ENCODE data around the gene STXBP1. TPM values are rescaled to one million over a fixed set of nuclear protein-coding genes. Genes with fewer than 3 reads are reported as not detected.

The STXBP1 gene
- total and polyA plus RNA-seq, 2 of the 8 experiments (the other 6 are each of a cell fraction or from before 2014, with no cell fraction given), result 11.5 to 60.9 TPM

DNA sequence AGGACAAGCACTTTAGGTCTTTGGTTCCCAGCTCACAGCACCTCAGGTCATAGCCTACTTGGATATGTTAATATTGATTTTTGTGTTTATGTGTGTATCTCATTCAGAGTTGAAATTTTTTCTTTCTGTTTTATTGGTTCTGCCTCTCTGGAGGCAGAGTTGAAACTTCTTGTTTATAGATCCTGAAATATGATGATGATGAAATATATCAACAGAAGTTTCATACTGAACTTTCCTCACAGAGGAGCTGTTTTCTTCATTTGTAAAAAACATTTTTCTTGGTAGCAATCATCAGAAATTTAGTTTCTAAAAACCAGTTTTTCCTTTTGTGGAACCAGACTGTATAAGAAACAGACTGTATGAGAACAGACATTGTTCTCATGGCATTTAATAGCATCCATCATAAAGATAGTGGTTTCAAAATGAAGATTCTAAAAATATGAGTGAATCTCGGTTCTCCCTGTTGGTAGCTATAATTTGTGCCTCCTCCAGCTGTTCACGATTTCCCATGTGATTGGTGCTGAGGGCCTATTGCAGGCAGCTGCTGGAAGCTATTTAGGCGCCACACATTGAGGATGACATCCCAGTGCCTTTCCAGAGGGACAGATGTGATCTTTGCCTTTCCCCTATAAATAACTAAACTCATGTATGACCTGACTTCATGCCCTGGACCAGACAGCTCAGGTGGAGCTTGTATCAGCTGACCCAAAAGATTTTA is 55.2 kb downstream of the STXBP1 start (continued):
- TF ChIP-seq TBP (IDR thresholded peaks at IDR 0.05; ENCODE audit: low read depth, low read length) (no peak), RXRA (IDR thresholded peaks at IDR 0.05; ENCODE audit: insufficient read depth, low read depth, low read length) (no peak), TCF12 (IDR thresholded peaks at IDR 0.05; ENCODE audit: low read depth, low read length) (no peak), EZH2 (IDR thresholded peaks at IDR 0.05; ENCODE audit: low read depth, low read length, severe bottlenecking) (no peak), TAF1 (IDR thresholded peaks at IDR 0.05; ENCODE audit: low read depth, low read length) (no peak)
- TF ChIP-seq, protein P1, sequence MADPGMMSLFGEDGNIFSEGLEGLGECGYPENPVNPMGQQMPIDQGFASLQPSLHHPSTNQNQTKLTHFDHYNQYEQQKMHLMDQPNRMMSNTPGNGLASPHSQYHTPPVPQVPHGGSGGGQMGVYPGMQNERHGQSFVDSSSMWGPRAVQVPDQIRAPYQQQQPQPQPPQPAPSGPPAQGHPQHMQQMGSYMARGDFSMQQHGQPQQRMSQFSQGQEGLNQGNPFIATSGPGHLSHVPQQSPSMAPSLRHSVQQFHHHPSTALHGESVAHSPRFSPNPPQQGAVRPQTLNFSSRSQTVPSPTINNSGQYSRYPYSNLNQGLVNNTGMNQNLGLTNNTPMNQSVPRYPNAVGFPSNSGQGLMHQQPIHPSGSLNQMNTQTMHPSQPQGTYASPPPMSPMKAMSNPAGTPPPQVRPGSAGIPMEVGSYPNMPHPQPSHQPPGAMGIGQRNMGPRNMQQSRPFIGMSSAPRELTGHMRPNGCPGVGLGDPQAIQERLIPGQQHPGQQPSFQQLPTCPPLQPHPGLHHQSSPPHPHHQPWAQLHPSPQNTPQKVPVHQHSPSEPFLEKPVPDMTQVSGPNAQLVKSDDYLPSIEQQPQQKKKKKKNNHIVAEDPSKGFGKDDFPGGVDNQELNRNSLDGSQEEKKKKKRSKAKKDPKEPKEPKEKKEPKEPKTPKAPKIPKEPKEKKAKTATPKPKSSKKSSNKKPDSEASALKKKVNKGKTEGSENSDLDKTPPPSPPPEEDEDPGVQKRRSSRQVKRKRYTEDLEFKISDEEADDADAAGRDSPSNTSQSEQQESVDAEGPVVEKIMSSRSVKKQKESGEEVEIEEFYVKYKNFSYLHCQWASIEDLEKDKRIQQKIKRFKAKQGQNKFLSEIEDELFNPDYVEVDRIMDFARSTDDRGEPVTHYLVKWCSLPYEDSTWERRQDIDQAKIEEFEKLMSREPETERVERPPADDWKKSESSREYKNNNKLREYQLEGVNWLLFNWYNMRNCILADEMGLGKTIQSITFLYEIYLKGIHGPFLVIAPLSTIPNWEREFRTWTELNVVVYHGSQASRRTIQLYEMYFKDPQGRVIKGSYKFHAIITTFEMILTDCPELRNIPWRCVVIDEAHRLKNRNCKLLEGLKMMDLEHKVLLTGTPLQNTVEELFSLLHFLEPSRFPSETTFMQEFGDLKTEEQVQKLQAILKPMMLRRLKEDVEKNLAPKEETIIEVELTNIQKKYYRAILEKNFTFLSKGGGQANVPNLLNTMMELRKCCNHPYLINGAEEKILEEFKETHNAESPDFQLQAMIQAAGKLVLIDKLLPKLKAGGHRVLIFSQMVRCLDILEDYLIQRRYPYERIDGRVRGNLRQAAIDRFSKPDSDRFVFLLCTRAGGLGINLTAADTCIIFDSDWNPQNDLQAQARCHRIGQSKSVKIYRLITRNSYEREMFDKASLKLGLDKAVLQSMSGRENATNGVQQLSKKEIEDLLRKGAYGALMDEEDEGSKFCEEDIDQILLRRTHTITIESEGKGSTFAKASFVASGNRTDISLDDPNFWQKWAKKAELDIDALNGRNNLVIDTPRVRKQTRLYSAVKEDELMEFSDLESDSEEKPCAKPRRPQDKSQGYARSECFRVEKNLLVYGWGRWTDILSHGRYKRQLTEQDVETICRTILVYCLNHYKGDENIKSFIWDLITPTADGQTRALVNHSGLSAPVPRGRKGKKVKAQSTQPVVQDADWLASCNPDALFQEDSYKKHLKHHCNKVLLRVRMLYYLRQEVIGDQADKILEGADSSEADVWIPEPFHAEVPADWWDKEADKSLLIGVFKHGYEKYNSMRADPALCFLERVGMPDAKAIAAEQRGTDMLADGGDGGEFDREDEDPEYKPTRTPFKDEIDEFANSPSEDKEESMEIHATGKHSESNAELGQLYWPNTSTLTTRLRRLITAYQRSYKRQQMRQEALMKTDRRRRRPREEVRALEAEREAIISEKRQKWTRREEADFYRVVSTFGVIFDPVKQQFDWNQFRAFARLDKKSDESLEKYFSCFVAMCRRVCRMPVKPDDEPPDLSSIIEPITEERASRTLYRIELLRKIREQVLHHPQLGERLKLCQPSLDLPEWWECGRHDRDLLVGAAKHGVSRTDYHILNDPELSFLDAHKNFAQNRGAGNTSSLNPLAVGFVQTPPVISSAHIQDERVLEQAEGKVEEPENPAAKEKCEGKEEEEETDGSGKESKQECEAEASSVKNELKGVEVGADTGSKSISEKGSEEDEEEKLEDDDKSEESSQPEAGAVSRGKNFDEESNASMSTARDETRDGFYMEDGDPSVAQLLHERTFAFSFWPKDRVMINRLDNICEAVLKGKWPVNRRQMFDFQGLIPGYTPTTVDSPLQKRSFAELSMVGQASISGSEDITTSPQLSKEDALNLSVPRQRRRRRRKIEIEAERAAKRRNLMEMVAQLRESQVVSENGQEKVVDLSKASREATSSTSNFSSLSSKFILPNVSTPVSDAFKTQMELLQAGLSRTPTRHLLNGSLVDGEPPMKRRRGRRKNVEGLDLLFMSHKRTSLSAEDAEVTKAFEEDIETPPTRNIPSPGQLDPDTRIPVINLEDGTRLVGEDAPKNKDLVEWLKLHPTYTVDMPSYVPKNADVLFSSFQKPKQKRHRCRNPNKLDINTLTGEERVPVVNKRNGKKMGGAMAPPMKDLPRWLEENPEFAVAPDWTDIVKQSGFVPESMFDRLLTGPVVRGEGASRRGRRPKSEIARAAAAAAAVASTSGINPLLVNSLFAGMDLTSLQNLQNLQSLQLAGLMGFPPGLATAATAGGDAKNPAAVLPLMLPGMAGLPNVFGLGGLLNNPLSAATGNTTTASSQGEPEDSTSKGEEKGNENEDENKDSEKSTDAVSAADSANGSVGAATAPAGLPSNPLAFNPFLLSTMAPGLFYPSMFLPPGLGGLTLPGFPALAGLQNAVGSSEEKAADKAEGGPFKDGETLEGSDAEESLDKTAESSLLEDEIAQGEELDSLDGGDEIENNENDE (IDR thresholded peaks at IDR 0.05; ENCODE audit: insufficient replicate concordance, low read length), result no peak
